Parathyroid adenoma (tissue), 2 donors: Measurements from ENCODE around the gene ST6GALNAC4.
A peak's percentile ranks its signal among the peaks of the same experiment; 100 is the strongest.

Experiments used
- H2AFZ ChIP-seq: fragments of 300-600 bp; sonication (generic); one replicate; pipeline ENCODE4 v1.7.0; 2017; ENCODE audit warnings: antibody characterized with exemption, mild to moderate bottlenecking
- H3K27ac ChIP-seq: fragments of 300-600 bp; sonication (generic); one replicate; pipeline ENCODE4 v1.7.0; 2017
- H3K27me3 ChIP-seq: fragments of 300-600 bp; sonication (generic); one replicate; pipeline ENCODE4 v1.7.0; 2017; ENCODE audit warnings: low read length; ENCODE audit not compliant: control insufficient read depth, insufficient read depth
- H3K36me3 ChIP-seq: fragments of 300-600 bp; sonication (generic); one replicate; pipeline ENCODE4 v1.7.0; 2017; ENCODE audit warnings: low read length; ENCODE audit not compliant: control insufficient read depth, insufficient read depth
- H3K4me1 ChIP-seq: fragments of 300-600 bp; sonication (generic); one replicate; pipeline ENCODE4 v1.7.0; 2017; ENCODE audit warnings: control low read depth
- H3K4me2 ChIP-seq: fragments of 300-600 bp; sonication (generic); one replicate; pipeline ENCODE4 v1.7.0; 2017; ENCODE audit warnings: low read length
- H3K4me3 ChIP-seq: fragments of 300-600 bp; sonication (generic); one replicate; pipeline ENCODE4 v1.7.0; 2017; ENCODE audit warnings: low read depth, low read length
- H3K79me2 ChIP-seq: fragments of 300-600 bp; sonication (generic); one replicate; pipeline ENCODE4 v1.7.0; 2017; ENCODE audit warnings: control low read depth
- H3K9ac ChIP-seq: fragments of 300-600 bp; sonication (generic); one replicate; pipeline ENCODE4 v1.7.0; 2017; ENCODE audit warnings: mild to moderate bottlenecking
- H3K9me3 ChIP-seq: fragments of 300-600 bp; sonication (generic); one replicate; pipeline ENCODE4 v1.7.0; 2017; ENCODE audit warnings: low read length; ENCODE audit not compliant: control insufficient read depth
- CTCF ChIP-seq: fragments of 300-600 bp; sonication (generic); IDR thresholded peaks from one replicate; pipeline ENCODE4 v1.7.0; 2017; ENCODE audit warnings: antibody characterized with exemption, mild to moderate bottlenecking
- donor health status: primary hyperparathyroidism.

Gene ST6GALNAC4

GRCh38 chr9:127878652-127879390 lies 38.0 kb downstream of the ST6GALNAC4 start:
- H3K4me3 ChIP-seq = no peak overlapping the region
- no peak overlapping the region for H3K4me2 ChIP-seq
- no peak overlapping the region for H2AFZ ChIP-seq
- H3K36me3 ChIP-seq = no peaks in the 10 kb centered on the region
- no peaks in the 10 kb centered on the region for H3K79me2 ChIP-seq
- no peak for TF ChIP-seq CTCF
- no peaks in the 10 kb centered on the region for H3K27me3 ChIP-seq
- no peak overlapping the region for H3K27ac ChIP-seq
- no peak overlapping the region for H3K9ac ChIP-seq
- H3K9me3 ChIP-seq = no peaks in the 10 kb centered on the region
- no peaks in the 10 kb centered on the region for H3K4me1 ChIP-seq

- Histone ChIP-seq H3K4me1 (no peaks in the 10 kb centered on the region), H2AFZ (peak overlapping the region; percentile 83), H3K9me3 (no peaks in the 10 kb centered on the region), H3K27ac (no peak overlapping the region), H3K4me2 (peak overlapping the region; percentile 95), H3K27me3 (no peaks in the 10 kb centered on the region), H3K36me3 (no peaks in the 10 kb centered on the region), H3K4me3 (peak overlapping the region; percentile 58), H3K9ac (no peak overlapping the region), H3K79me2 (no peaks in the 10 kb centered on the region)
- no peak for TF ChIP-seq CTCF
These were observed 38.7 kb downstream of the ST6GALNAC4 start for GRCh38 chr9:127878001-127878651.

GRCh38 chr9:127877566-127877998 lies 39.3 kb downstream of the ST6GALNAC4 start, which contains the start of gene AK1:
Gene AK1 (minus strand): TSS chr9:127877675. CDS start chr9:127874617, 3,058 bp downstream.
- Histone ChIP-seq H3K36me3 (no peaks in the 10 kb centered on the region), H3K79me2 (no peaks in the 10 kb centered on the region), H3K4me2 (peak within 1 kb of the TSS; percentile 95), H3K4me3 (peak within 1 kb of the TSS; percentile 58), H3K4me1 (no peaks in the 10 kb centered on the region), H3K27ac (no peak within 1 kb of the TSS), H2AFZ (peak within 1 kb of the TSS; percentile 83), H3K27me3 (no peaks in the 10 kb centered on the region), H3K9me3 (no peaks in the 10 kb centered on the region), H3K9ac (no peak within 1 kb of the TSS)
- no peak for TF ChIP-seq CTCF

GRCh38 chr9:127876764-127877562 lies 39.9 kb downstream of the ST6GALNAC4 start:
- H2AFZ ChIP-seq = peak overlapping the region; percentile 83
- H3K9me3 ChIP-seq = no peaks in the 10 kb centered on the region
- H3K4me3 ChIP-seq = peak overlapping the region; percentile 58
- no peak overlapping the region for H3K9ac ChIP-seq
- H3K4me1 ChIP-seq = no peaks in the 10 kb centered on the region
- TF ChIP-seq CTCF = no peak
- H3K27ac ChIP-seq = no peak overlapping the region
- H3K79me2 ChIP-seq = no peaks in the 10 kb centered on the region
- peak overlapping the region; percentile 95 for H3K4me2 ChIP-seq
- no peaks in the 10 kb centered on the region for H3K27me3 ChIP-seq
- H3K36me3 ChIP-seq = no peaks in the 10 kb centered on the region
